Limb (tissue), 2 donors: ENCODE data around the gene CCDC47.

Experiments used
- DNase-seq, 2 donors: peaks; one replicate each; pipeline ENCODE4 v3.0.0-alpha.2; 2016; ENCODE audit errors: extremely low spot score in 2 of 2

Gene CCDC47

GRCh38 chr17:63698381-63698885 lies 75.0 kb downstream of the CCDC47 start:
- DNase-seq: peak in 1 of 2 donors; percentile 43

GRCh38 chr17:63697341-63698286 lies 75.8 kb downstream of the CCDC47 start:
- DNase-seq: peak in 1 of 2 donors; percentile 39

GRCh38 chr17:63696381-63696961 lies 76.9 kb downstream of the CCDC47 start:
- peak in 1 of 2 donors; percentile 25 for DNase-seq

GRCh38 chr17:63695889-63696288 lies 77.5 kb downstream of the CCDC47 start:
- DNase-seq: no peak
